Liver (tissue), 9 donors: ENCODE data around the gene CSNK1D. TPM values are rescaled to one million over a fixed set of nuclear protein-coding genes. Genes with fewer than 3 reads are reported as not detected.

ENCODE experiments used
- DNase-seq: peaks from one replicate; pipeline ENCODE4 v3.0.0-alpha.2; 2017; ENCODE audit warnings: low spot score
- H3K27ac ChIP-seq, 2 donors: one replicate each; pipeline ENCODE4 v1.7.0; 2013; ENCODE audit warnings: inconsistent platforms in 2 of 2, low read length in 2 of 2, control low read depth in 1 of 2, low read depth in 1 of 2, mild to moderate bottlenecking in 1 of 2
- H3K27me3 ChIP-seq, 4 donors: one replicate each; pipeline versions ENCODE4 v1.6.1 to v1.7.0; 2013; ENCODE audit warnings: low read length in 3 of 4, inconsistent platforms in 1 of 4, mild to moderate bottlenecking in 1 of 4, moderate library complexity in 1 of 4; ENCODE audit not compliant: control insufficient read depth in 4 of 4, insufficient read depth in 4 of 4
- H3K36me3 ChIP-seq, 4 donors: one replicate each; pipeline versions ENCODE4 v1.6.1 to v1.7.0; 2013; ENCODE audit warnings: low read length in 3 of 4, mild to moderate bottlenecking in 3 of 4, low read depth in 1 of 4, moderate library complexity in 1 of 4; ENCODE audit not compliant: control insufficient read depth in 4 of 4, insufficient read depth in 3 of 4
- H3K4me1 ChIP-seq, 4 donors: one replicate each; pipeline versions ENCODE4 v1.6.1 to v1.7.0; 2013; ENCODE audit warnings: low read length in 3 of 4, mild to moderate bottlenecking in 3 of 4, moderate library complexity in 1 of 4; ENCODE audit not compliant: control insufficient read depth in 4 of 4, insufficient read depth in 4 of 4
- H3K4me3 ChIP-seq, 3 donors: one replicate each; pipeline versions ENCODE4 v1.6.1 to v1.7.0; 2013; ENCODE audit warnings: low read length in 3 of 3, control low read depth in 1 of 3, low read depth in 1 of 3, mild to moderate bottlenecking in 1 of 3
- H3K9ac ChIP-seq, 2 donors: one replicate each; pipeline ENCODE4 v1.7.0; 2013; ENCODE audit warnings: low read length in 2 of 2, mild to moderate bottlenecking in 2 of 2, moderate library complexity in 2 of 2, control low read depth in 1 of 2, low read depth in 1 of 2
- H3K9me3 ChIP-seq, 4 donors: one replicate each; pipeline versions ENCODE4 v1.6.1 to v1.7.0; 2013; ENCODE audit warnings: low read length in 3 of 4; ENCODE audit not compliant: control insufficient read depth in 4 of 4
- EGR1 ChIP-seq, 2 donors: IDR thresholded peaks; 2 replicates each; pipeline ENCODE4 v1.6.1; 2016 to 2018; ENCODE audit warnings: antibody characterized with exemption in 2 of 2, low read depth in 2 of 2
- FOXA1 ChIP-seq: IDR thresholded peaks from 2 replicates; pipeline ENCODE4 v1.6.1; 2016; ENCODE audit warnings: antibody characterized with exemption
- FOXA2 ChIP-seq: IDR thresholded peaks from 2 replicates; pipeline ENCODE4 v1.6.1; 2016; ENCODE audit warnings: antibody characterized with exemption
- GABPA ChIP-seq, 2 donors: IDR thresholded peaks in 1 of 2; conservative IDR thresholded peaks in 1 of 2; 2 replicates each; pipeline ENCODE4 v1.6.1; 2016; ENCODE audit warnings: antibody characterized with exemption in 2 of 2, mild to moderate bottlenecking in 1 of 2, moderate library complexity in 1 of 2
- HNF4A ChIP-seq, 2 donors: conservative IDR thresholded peaks; 2 replicates each; pipeline ENCODE4 v1.6.1; 2016; ENCODE audit warnings: antibody characterized with exemption in 2 of 2, mild to moderate bottlenecking in 2 of 2
- HNF4G ChIP-seq: IDR thresholded peaks from 2 replicates; pipeline ENCODE4 v1.6.1; 2016; ENCODE audit warnings: antibody characterized with exemption
- JUND ChIP-seq, 2 donors: IDR thresholded peaks; 2 replicates each; pipeline ENCODE4 v1.6.1; 2016; ENCODE audit warnings: antibody characterized with exemption in 2 of 2
- NR2F2 ChIP-seq: IDR thresholded peaks from 2 replicates; pipeline ENCODE4 v1.6.1; 2016; ENCODE audit warnings: antibody characterized with exemption
- RAD21 ChIP-seq, 2 donors: IDR thresholded peaks; 2 replicates each; pipeline ENCODE4 v1.6.1; 2016; ENCODE audit warnings: antibody characterized with exemption in 2 of 2, mild to moderate bottlenecking in 2 of 2
- RXRA ChIP-seq, 2 donors: IDR thresholded peaks; 2 replicates each; pipeline ENCODE4 v1.6.1; 2017 to 2018; ENCODE audit warnings: antibody characterized with exemption in 2 of 2, mild to moderate bottlenecking in 1 of 2
- SP1 ChIP-seq: IDR thresholded peaks from 2 replicates; pipeline ENCODE4 v1.6.1; 2018; ENCODE audit warnings: antibody characterized with exemption, mild to moderate bottlenecking
- TAF1 ChIP-seq: conservative IDR thresholded peaks from 2 replicates; pipeline ENCODE4 v1.6.1; 2016; ENCODE audit warnings: antibody characterized with exemption, mild to moderate bottlenecking
- YY1 ChIP-seq: IDR thresholded peaks from 2 replicates; pipeline ENCODE4 v1.6.1; 2016; ENCODE audit warnings: antibody characterized with exemption, mild to moderate bottlenecking
- WGBS: extraction: QIAGEN DNeasy Blood & Tissue Kit; methylation state at CpG from one replicate; pipeline ENCODE4 v1.1.7; 2013; 5-methylcytosine and 5-hydroxymethylcytosine counted together
- polyA plus RNA-seq, 2 donors: library from polyadenylated mRNA; stranded (reverse) in 1 of 2; unstranded in 1 of 2; fragments of 200-250 nt in 1 of 2; fragments of >200 nt in 1 of 2; fragmentation: Nextera tagmentation in 1 of 2; extraction: Ambion mirVana in 1 of 2; gene quantifications; one replicate each; pipeline versions ENCODE4 v1.2.1 to v1.2.3, GENCODE V29; 2013 to 2015
- total RNA-seq, 2 donors: library from RNA; depleted of rRNA; stranded (reverse); fragments of >200 nt; gene quantifications; one replicate each; pipeline ENCODE4 v1.2.3, GENCODE V29; 2014
- TF ChIP-seq, protein P1 (sequence below): IDR thresholded peaks from 2 replicates; pipeline ENCODE4 v1.6.1; 2016; ENCODE audit warnings: antibody characterized with exemption
- TF ChIP-seq, protein P2 (sequence below): IDR thresholded peaks from 2 replicates; pipeline ENCODE4 v1.6.1; 2016; ENCODE audit warnings: antibody characterized with exemption
- TF ChIP-seq, protein P3 (sequence below): IDR thresholded peaks from 2 replicates; pipeline ENCODE4 v1.6.1; 2016; ENCODE audit warnings: antibody characterized with exemption
- TF ChIP-seq, protein P4 (sequence below): IDR thresholded peaks from 2 replicates; pipeline ENCODE4 v1.6.1; 2016; ENCODE audit warnings: antibody characterized with exemption, mild to moderate bottlenecking
- TF ChIP-seq, protein P5 (sequence below): fragments of 150-350 bp; IDR thresholded peaks from 2 replicates; pipeline ENCODE4 v1.5.1; 2017; ENCODE audit warnings: improper control_type of control experiment, low read depth, low read length; ENCODE audit not compliant: missing input control
- donor health status: healthy.
- donor health status: healthy.
- donor health status: healthy.
- donor health status: healthy.
- donor health status: healthy.

The CSNK1D gene
- total and polyA plus RNA-seq, 4 donors, result 22.0 to 49.0 (median 34.2) TPM

DNA sequence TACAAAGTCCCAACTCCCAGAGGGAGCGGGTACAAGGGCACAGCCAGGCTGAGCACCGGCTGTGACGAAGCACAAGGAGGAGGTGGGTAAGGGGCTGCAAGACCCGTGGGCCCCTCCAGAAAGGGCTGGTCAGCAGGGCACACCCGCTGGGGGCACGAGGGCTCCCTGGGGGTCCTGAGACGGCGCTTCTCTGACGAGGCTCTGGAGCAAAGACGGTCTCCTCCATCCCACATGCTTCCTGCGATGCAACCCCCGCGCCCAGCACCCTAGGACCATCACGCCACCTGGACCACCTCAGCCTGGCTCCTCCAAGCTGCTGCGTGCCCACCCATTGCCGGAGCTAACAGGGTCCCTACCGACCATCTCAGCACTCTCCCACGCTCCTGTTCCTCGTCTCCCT lies 69.6 kb downstream of the CSNK1D start:
- Histone ChIP-seq H3K4me1 (peaks cover 0 to 5% (median 2%) of the 10 kb centered on the region in 4 donors), H3K27ac (no peak overlapping the region), H3K27me3 (no peaks in the 10 kb centered on the region), H3K4me3 (no peak overlapping the region), H3K9me3 (no peaks in the 10 kb centered on the region), H3K36me3 (no peaks in the 10 kb centered on the region), H3K9ac (no peak overlapping the region)
- 92% methylated on average over 19 of the region's 19 CpGs for WGBS
- TF ChIP-seq, protein P1, sequence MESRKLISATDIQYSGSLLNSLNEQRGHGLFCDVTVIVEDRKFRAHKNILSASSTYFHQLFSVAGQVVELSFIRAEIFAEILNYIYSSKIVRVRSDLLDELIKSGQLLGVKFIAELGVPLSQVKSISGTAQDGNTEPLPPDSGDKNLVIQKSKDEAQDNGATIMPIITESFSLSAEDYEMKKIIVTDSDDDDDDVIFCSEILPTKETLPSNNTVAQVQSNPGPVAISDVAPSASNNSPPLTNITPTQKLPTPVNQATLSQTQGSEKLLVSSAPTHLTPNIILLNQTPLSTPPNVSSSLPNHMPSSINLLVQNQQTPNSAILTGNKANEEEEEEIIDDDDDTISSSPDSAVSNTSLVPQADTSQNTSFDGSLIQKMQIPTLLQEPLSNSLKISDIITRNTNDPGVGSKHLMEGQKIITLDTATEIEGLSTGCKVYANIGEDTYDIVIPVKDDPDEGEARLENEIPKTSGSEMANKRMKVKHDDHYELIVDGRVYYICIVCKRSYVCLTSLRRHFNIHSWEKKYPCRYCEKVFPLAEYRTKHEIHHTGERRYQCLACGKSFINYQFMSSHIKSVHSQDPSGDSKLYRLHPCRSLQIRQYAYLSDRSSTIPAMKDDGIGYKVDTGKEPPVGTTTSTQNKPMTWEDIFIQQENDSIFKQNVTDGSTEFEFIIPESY, result no peak
- TF ChIP-seq FOXA2 (no peak), RAD21 (IDR thresholded peaks at IDR 0.05) (no peak), YY1 (no peak), RXRA (IDR thresholded peaks at IDR 0.05) (no peak), NR2F2 (no peak), JUND (IDR thresholded peaks at IDR 0.05) (no peak), GABPA (IDR thresholded peaks at IDR 0.05 in 1 of 2, conservative IDR thresholded peaks at IDR 0.05 in 1 of 2) (no peak), FOXA1 (no peak), EGR1 (IDR thresholded peaks at IDR 0.05; ENCODE audit: low read depth in 2 of 2) (no peak), HNF4G (no peak), HNF4A (conservative IDR thresholded peaks at IDR 0.05) (no peak), SP1 (no peak), TAF1 (no peak)
- TF ChIP-seq, protein P2, sequence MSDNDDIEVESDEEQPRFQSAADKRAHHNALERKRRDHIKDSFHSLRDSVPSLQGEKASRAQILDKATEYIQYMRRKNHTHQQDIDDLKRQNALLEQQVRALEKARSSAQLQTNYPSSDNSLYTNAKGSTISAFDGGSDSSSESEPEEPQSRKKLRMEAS, result no peak
- TF ChIP-seq, protein P3, sequence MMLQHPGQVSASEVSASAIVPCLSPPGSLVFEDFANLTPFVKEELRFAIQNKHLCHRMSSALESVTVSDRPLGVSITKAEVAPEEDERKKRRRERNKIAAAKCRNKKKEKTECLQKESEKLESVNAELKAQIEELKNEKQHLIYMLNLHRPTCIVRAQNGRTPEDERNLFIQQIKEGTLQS, result no peak
- TF ChIP-seq, protein P4, sequence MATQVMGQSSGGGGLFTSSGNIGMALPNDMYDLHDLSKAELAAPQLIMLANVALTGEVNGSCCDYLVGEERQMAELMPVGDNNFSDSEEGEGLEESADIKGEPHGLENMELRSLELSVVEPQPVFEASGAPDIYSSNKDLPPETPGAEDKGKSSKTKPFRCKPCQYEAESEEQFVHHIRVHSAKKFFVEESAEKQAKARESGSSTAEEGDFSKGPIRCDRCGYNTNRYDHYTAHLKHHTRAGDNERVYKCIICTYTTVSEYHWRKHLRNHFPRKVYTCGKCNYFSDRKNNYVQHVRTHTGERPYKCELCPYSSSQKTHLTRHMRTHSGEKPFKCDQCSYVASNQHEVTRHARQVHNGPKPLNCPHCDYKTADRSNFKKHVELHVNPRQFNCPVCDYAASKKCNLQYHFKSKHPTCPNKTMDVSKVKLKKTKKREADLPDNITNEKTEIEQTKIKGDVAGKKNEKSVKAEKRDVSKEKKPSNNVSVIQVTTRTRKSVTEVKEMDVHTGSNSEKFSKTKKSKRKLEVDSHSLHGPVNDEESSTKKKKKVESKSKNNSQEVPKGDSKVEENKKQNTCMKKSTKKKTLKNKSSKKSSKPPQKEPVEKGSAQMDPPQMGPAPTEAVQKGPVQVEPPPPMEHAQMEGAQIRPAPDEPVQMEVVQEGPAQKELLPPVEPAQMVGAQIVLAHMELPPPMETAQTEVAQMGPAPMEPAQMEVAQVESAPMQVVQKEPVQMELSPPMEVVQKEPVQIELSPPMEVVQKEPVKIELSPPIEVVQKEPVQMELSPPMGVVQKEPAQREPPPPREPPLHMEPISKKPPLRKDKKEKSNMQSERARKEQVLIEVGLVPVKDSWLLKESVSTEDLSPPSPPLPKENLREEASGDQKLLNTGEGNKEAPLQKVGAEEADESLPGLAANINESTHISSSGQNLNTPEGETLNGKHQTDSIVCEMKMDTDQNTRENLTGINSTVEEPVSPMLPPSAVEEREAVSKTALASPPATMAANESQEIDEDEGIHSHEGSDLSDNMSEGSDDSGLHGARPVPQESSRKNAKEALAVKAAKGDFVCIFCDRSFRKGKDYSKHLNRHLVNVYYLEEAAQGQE, result no peak
- TF ChIP-seq, protein P5, sequence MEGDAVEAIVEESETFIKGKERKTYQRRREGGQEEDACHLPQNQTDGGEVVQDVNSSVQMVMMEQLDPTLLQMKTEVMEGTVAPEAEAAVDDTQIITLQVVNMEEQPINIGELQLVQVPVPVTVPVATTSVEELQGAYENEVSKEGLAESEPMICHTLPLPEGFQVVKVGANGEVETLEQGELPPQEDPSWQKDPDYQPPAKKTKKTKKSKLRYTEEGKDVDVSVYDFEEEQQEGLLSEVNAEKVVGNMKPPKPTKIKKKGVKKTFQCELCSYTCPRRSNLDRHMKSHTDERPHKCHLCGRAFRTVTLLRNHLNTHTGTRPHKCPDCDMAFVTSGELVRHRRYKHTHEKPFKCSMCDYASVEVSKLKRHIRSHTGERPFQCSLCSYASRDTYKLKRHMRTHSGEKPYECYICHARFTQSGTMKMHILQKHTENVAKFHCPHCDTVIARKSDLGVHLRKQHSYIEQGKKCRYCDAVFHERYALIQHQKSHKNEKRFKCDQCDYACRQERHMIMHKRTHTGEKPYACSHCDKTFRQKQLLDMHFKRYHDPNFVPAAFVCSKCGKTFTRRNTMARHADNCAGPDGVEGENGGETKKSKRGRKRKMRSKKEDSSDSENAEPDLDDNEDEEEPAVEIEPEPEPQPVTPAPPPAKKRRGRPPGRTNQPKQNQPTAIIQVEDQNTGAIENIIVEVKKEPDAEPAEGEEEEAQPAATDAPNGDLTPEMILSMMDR, result no peak
- DNase-seq, result no peak
